SIG-M5 treated with dmso at 0.1 percent for 504 hours (cell line): ENCODE results near the gene PLXND1.
A peak's percentile ranks its signal among the peaks of the same experiment; 100 is the strongest.
"Not testable (repeated sequence)": the region's sequence is repeated elsewhere in the genome, so short reads cannot be mapped to it uniquely, and the experiment has no call there.

Experiments used
- DNase-seq: peaks from one replicate; lab custom pipeline; 2025; ENCODE audit not compliant: unreplicated experiment; lab: John Stamatoyannopoulos, UW

Gene PLXND1

GRCh38 chr3:129553719-129554118 lies 52.8 kb downstream of the PLXND1 start:
- peak; percentile 24 for DNase-seq

GRCh38 chr3:129553171-129553570 lies 53.3 kb downstream of the PLXND1 start:
- no peak for DNase-seq

GRCh38 chr3:129552287-129553050 lies 54.0 kb downstream of the PLXND1 start:
- no peak for DNase-seq

- DNase-seq = no peak
These were observed 56.7 kb downstream of the PLXND1 start for GRCh38 chr3:129549805-129550204.

GRCh38 chr3:129549006-129549800 lies 57.3 kb downstream of the PLXND1 start:
- DNase-seq = peak; percentile 61

- DNase-seq = no peak
These were observed 58.1 kb downstream of the PLXND1 start for GRCh38 chr3:129548104-129548965.

GRCh38 chr3:129547241-129547640 lies 59.2 kb downstream of the PLXND1 start:
- no peak for DNase-seq

GRCh38 chr3:129545951-129546350 lies 60.5 kb downstream of the PLXND1 start:
- DNase-seq = not testable (repeated sequence)

- DNase-seq = no peak
These were observed 62.5 kb downstream of the PLXND1 start for GRCh38 chr3:129543999-129544398.

- DNase-seq = no peak
These were observed 63.2 kb downstream of the PLXND1 start, which contains the start of gene H1-8 for GRCh38 chr3:129543156-129543790. TSS of gene H1-8 (plus strand) at chr3:129543175. CDS start at chr3:129543219, 44 bp downstream.

- no peak for DNase-seq
These were observed 63.7 kb downstream of the PLXND1 start for GRCh38 chr3:129542747-129543146.

- DNase-seq = no peak
These were observed 65.5 kb downstream of the PLXND1 start for GRCh38 chr3:129540776-129541516.

- no peak for DNase-seq
These were observed 67.3 kb downstream of the PLXND1 start for GRCh38 chr3:129539206-129539605.

GRCh38 chr3:129536804-129537203 lies 69.7 kb downstream of the PLXND1 start:
- DNase-seq = no peak

- DNase-seq = no peak
These were observed 70.2 kb downstream of the PLXND1 start for GRCh38 chr3:129536374-129536667.

GRCh38 chr3:129535075-129535474 lies 71.4 kb downstream of the PLXND1 start:
- no peak for DNase-seq

- no peak for DNase-seq
These were observed 71.9 kb downstream of the PLXND1 start for GRCh38 chr3:129534428-129535027.

GRCh38 chr3:129533406-129533805 lies 73.1 kb downstream of the PLXND1 start:
- no peak for DNase-seq

- no peak for DNase-seq
These were observed 74.2 kb downstream of the PLXND1 start for GRCh38 chr3:129532261-129532660.

GRCh38 chr3:129531699-129532098 lies 74.8 kb downstream of the PLXND1 start:
- DNase-seq = no peak
